GM21528 (cell line): ENCODE results near the gene TAF3.

ENCODE experiments used
- ATAC-seq: cut with Tn5 transposase; IDR thresholded peaks from one replicate; pipeline ENCODE4 v1.9.1; 2021; ENCODE audit warnings: mild to moderate bottlenecking, moderate library complexity; ENCODE audit not compliant: unreplicated experiment, low FRiP score

TAF3 gene

GRCh38 chr10:8066124-8066523, 247.8 kb downstream of the TAF3 start:
- ATAC-seq = no peak
